GM18873 (cell line): ENCODE data around the gene RPLP2.

Experiments
- ATAC-seq: cut with Tn5 transposase; IDR thresholded peaks from one replicate; pipeline ENCODE4 v1.9.1; 2021; ENCODE audit warnings: mild to moderate bottlenecking, moderate library complexity, moderate number of reproducible peaks; ENCODE audit not compliant: unreplicated experiment, low FRiP score

RPLP2 gene

GRCh38 chr11:802693-803466 lies 6.9 kb upstream of the RPLP2 start:
- no peak for ATAC-seq

GRCh38 chr11:803467-803742 lies 6.4 kb upstream of the RPLP2 start:
- ATAC-seq = no peak

- no peak for ATAC-seq
These were observed 5.8 kb upstream of the RPLP2 start for GRCh38 chr11:803770-804598.

GRCh38 chr11:804599-804964 lies 5.2 kb upstream of the RPLP2 start:
- no peak for ATAC-seq

GRCh38 chr11:808427-809286 lies 1.1 kb upstream of the RPLP2 start:
- ATAC-seq = no peak

- ATAC-seq = no peak
These were observed 337 bp downstream of the RPLP2 start for GRCh38 chr11:810040-810567.

GRCh38 chr11:811446-812245 lies 1.9 kb downstream of the RPLP2 start:
- no peak for ATAC-seq

- no peak for ATAC-seq
These were observed 2.6 kb downstream of the RPLP2 start for GRCh38 chr11:812390-812789.

GRCh38 chr11:813072-813455 lies 3.3 kb downstream of the RPLP2 start:
- ATAC-seq = no peak

- no peak for ATAC-seq
These were observed 3.8 kb downstream of the RPLP2 start for GRCh38 chr11:813456-814096.

GRCh38 chr11:815675-816432 lies 6.1 kb downstream of the RPLP2 start:
- ATAC-seq = no peak

- ATAC-seq = no peak
These were observed 6.6 kb downstream of the RPLP2 start for GRCh38 chr11:816433-816779.

- ATAC-seq = no peak
These were observed 8.8 kb downstream of the RPLP2 start, which contains the start of gene PNPLA2 for GRCh38 chr11:818396-819128. Gene PNPLA2, plus strand, starts transcription at chr11:818914. Its CDS starts 805 bp downstream, at chr11:819719.

- peak; percentile 34 for ATAC-seq
These were observed 9.6 kb downstream of the RPLP2 start for GRCh38 chr11:819129-819931.

- ATAC-seq = peak; percentile 37
These were observed 10.3 kb downstream of the RPLP2 start for GRCh38 chr11:819943-820649.

- ATAC-seq = no peak
These were observed 11.1 kb downstream of the RPLP2 start for GRCh38 chr11:820655-821511.
